Subcutaneous adipose tissue (tissue), 4 donors: Measurements from ENCODE around the gene CYB561D1. TPM values are rescaled to one million over a fixed set of nuclear protein-coding genes. Genes with fewer than 3 reads are reported as not detected.

ENCODE experiments used
- total RNA-seq, 4 donors: library from RNA; depleted of rRNA; stranded (reverse); fragments of >200 nt; gene quantifications; one replicate each; pipeline ENCODE4 v1.1.0, GENCODE V29; 2016
- TF ChIP-seq, protein P1 (sequence below): fragments of 450-650 bp; IDR thresholded peaks from one replicate; pipeline ENCODE4 v1.5.1; 2016; ENCODE audit warnings: low read depth, mild to moderate bottlenecking, control low read depth, antibody characterized with exemption, moderate library complexity

CYB561D1 gene
- total RNA-seq, 4 donors from 2014 or later, result 4.0 to 6.6 (median 5.5) TPM

DNA sequence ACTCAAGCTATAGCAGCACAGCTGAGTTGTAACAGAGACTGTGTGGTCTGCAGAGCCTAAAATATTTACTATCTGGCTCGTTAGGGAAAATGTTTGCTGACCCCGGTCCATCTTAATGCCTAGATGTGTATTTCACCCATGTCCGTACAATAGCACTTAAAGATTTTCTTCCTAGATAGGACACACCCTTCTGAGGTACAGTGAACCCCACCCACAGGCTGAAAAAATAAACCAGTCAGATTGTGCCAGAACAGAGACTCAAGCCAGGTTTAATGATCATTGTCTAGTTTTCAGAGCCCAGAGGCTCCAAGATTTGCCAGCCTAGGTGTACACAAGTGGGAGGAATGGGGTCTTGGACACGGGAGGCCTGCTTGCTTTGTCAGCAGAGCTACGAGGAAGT is 10.0 kb downstream of the CYB561D1 start:
- TF ChIP-seq, protein P1, sequence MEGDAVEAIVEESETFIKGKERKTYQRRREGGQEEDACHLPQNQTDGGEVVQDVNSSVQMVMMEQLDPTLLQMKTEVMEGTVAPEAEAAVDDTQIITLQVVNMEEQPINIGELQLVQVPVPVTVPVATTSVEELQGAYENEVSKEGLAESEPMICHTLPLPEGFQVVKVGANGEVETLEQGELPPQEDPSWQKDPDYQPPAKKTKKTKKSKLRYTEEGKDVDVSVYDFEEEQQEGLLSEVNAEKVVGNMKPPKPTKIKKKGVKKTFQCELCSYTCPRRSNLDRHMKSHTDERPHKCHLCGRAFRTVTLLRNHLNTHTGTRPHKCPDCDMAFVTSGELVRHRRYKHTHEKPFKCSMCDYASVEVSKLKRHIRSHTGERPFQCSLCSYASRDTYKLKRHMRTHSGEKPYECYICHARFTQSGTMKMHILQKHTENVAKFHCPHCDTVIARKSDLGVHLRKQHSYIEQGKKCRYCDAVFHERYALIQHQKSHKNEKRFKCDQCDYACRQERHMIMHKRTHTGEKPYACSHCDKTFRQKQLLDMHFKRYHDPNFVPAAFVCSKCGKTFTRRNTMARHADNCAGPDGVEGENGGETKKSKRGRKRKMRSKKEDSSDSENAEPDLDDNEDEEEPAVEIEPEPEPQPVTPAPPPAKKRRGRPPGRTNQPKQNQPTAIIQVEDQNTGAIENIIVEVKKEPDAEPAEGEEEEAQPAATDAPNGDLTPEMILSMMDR, result no peak

DNA sequence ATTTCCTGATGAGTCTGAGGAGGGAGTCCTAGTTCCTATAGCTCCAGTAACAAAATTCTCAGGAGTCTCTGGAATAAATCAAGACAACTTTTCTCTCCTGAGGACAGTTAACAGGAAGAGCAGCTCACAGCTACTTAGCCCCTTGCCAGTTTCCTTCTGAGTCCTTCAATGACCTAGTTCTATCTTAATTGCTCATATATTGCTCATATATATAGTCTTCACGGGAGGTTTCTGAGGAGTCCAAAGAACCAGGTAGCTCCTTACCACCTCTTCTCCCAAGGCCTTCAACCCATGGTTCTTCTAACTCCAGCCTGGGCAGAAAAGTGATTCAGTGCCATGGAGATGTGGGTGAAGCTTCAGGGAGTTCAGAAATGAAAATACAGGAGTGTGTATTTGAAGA is 11.1 kb downstream of the CYB561D1 start:
- TF ChIP-seq, protein P1, result no peak

DNA sequence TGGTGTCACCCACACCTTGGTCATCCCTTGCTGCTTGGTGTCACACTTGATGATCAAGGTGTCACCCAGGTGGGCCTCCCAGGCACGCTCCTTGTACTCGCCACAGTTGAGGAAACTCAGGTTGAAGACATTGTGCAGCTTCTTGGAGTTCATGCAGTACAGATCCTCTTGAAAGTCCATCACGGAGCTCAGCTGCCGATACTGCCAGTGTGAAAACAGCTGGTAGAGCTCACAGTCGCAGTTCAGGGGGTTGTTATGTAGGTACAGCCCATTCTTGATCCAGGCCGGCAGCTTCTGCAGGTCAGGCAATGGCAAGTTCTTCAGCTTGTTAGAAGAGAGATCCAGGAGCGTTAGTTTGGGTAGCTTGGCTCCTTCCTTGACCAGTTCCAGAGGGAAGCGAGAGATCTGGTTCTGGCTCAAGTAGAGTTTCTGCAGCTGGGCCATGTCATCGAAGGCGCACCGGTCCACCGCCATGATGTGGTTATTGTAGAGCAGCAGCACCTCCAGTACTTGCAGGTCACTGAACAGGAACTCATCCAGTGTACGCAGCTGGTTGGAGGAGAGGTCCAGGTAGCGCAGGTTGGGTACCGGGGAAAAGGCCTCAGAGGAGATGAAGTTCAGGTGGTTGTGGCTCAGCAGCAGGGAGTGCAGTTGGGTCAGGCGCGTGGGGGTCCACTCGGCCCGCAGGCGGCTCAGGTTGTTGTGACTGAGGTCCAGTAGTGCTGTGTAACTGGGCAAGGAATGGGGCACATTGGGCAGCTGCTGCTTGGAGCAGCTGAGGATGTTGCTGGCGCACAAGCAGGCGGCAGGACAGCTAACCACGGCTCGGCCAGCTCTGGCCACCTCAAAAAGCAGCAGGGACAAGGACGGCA is 14.3 kb downstream of the CYB561D1 start:
- TF ChIP-seq, protein P1, result no peak

DNA sequence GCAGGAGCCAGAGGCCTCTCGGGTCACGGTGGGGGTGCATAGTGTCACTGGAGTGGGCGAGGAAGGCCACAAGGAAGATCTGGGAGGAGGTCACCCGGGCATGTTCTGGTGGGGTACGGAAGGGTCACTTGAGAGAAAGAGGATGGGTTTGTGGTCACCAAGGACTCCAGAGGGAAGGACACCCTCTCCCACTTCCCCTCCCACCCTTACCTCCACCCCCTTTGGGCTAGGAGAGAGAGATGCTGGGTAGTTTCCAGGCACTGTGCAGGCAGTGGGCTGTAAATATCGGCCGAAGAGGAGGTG is 14.9 kb downstream of the CYB561D1 start:
- TF ChIP-seq, protein P1, result no peak

DNA sequence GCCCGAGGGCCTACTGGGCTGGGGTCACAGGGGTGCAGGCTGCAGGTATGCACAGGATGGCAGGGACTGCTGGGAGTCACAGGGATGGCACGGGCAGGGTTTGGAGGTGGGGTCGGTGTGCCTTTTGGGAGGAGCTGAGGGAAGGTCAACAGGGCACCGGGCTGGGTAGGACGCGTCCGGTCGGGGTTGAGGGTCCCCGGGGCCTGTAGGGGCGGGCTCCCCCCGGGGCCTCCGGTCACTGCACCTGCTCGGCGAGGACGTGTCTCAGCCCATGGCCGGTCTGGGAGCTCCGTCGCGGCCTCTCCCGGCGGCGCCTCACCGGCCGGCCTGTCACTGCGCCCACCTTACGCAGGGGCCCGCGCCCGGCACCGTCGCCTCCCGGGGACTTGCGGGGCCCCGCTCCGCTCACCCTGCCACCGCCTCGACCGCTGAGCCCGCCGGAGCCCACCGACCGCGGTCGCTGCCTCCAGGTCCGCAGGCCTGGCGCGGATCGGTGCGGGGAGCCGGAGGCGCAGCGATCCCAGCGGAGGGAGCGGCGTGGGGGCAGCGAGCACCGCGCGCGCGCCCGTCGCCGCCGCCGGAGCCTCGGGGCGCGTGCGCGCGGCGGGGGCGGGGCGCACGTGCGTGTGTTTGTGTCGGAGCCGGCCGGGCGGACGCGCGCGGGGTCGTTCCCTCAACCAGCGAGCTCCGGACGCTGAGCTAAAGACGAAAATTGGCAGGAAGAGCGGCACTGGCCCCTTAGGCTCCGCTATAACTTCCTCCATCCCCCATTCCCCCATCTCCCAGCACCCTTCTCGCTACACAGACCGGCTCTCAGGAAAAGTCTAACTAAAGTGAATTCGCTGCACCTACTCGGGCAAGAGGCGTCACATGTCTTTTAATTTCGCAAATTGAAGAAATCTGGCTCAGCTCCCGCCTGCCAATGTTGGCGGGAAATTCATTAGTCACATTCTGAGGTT is 15.6 kb downstream of the CYB561D1 start, which contains the start of gene AMIGO1:
AMIGO1 (minus strand) TSS at position 552 of the 959 bp plus-strand sequence. CDS start 815 bp downstream, outside the sequence.
- TF ChIP-seq, protein P1, result no peak

DNA sequence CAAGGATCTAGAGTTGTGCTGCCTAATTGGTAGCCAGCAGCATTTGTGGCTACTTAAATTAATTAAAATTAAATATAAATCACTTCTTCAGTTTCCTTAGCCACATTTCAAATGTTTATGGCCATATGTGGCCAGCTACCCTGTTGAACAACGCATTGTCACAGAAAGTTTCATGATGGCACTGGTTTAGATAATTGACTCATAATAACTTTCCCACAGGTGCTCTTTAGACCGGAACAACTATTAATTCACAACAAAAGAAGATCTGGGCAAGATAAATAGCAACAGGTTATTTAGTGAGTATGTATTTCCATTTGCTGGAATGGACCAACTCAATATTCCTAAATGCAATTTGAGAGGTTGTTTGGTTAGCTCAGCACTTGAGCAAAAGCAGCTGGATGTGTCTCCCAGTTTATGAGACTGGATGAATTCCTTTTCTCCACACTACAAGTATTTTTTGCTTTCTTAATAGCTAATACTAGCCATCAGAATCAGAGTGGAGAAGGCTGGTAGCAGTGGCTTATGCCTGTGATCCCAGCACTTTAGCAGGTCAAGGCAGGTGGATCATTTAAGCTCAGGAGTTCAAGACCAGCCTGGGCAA is 19.3 kb downstream of the CYB561D1 start:
- TF ChIP-seq, protein P1, result no peak

DNA sequence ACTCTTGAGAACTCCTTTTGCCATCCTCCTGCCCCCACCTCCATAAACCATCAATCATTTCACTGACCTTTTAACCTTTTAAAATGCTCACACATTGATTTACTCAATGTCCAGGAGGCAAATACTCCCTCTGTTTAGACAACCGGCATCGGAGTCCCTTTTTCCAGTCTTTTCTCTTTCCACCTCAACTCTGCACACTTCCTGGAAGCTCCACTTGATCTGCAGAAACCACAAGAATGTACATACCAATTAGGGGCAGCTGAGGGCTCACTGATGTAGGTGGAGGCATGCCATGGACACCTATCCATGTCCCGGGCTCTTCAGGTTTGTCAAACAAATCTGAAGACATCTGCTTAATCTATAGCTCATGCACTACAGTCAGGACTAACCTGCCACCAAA is 21.0 kb downstream of the CYB561D1 start:
- TF ChIP-seq, protein P1, result no peak
